HG03558 (cell line): ENCODE measurements around the gene PIK3R2.
"Not testable (repeated sequence)": the region's sequence is repeated elsewhere in the genome, so short reads cannot be mapped to it uniquely, and the experiment has no call there.

ENCODE experiments used
- ATAC-seq: cut with Tn5 transposase; IDR thresholded peaks from one replicate; pipeline ENCODE4 v1.9.1; 2021; ENCODE audit warnings: moderate number of reproducible peaks; ENCODE audit not compliant: unreplicated experiment; ENCODE audit errors: extremely low read depth

The PIK3R2 gene

GRCh38 chr19:18152817-18153555, at the start of gene PIK3R2:
TSS of gene PIK3R2 (plus strand) at chr19:18153163. CDS start at chr19:18155880, 2,717 bp downstream.
- peak; percentile 41 for ATAC-seq

DNA sequence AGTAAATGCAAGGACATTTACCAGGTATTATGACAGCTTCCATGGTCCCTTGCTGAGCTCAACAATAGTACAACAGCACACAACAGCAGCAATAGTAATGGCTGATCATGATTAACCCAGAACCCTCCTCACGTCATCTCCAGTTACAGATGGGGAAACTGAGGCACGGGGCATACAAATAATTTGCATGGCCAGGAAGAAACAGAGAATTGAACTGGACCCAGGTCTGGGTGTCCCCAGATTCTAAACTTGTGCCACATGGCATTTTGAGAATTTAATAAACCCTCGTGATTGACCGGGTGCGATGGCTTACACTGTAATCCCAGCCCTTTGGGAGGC, 48.2 kb upstream of the PIK3R2 start:
- ATAC-seq = no peak

GRCh38 chr19:18105259-18105658, 47.7 kb upstream of the PIK3R2 start:
- ATAC-seq = not testable (repeated sequence)

DNA sequence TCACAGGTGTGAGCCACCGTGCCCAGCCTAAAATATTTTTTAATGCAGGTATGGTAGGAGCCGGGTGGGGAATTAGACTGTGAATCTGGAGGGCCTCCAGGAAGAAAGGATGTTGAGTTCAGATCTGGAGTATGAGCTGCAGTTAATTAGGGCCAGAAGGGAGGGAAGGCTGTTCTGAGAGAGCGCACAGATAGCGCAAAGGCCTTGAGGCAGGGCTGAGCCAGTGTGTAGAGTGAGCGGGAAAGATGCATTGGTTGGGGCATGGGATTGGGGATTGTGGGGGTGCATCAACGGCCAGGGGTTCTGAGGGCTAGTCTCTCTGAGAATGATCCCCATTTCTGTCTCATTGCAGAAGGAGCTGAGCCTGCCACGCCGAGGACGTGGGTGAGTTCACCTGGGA, 45.7 kb upstream of the PIK3R2 start:
- no peak for ATAC-seq

GRCh38 chr19:18108897-18109296, 44.1 kb upstream of the PIK3R2 start:
- ATAC-seq = no peak

DNA sequence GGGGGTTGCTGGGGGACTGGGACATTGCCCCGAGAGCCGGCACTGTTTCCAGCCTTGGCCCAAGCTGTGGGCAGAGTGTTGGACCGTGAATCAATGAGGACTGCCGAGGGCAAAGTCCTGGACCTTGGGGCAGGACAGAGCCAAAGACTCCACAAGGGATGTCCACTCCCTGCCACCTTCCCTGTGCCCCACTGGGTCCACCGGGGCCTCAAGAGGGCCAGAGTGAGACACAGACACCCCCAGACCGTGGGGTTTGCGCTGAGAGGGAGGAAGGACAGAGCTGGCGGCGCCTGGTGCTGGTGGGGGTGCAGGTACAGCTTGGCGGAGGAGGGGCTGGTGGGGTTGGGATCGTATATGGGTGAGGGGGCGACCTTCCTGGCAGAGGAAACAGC, 43.6 kb upstream of the PIK3R2 start:
- no peak for ATAC-seq

DNA sequence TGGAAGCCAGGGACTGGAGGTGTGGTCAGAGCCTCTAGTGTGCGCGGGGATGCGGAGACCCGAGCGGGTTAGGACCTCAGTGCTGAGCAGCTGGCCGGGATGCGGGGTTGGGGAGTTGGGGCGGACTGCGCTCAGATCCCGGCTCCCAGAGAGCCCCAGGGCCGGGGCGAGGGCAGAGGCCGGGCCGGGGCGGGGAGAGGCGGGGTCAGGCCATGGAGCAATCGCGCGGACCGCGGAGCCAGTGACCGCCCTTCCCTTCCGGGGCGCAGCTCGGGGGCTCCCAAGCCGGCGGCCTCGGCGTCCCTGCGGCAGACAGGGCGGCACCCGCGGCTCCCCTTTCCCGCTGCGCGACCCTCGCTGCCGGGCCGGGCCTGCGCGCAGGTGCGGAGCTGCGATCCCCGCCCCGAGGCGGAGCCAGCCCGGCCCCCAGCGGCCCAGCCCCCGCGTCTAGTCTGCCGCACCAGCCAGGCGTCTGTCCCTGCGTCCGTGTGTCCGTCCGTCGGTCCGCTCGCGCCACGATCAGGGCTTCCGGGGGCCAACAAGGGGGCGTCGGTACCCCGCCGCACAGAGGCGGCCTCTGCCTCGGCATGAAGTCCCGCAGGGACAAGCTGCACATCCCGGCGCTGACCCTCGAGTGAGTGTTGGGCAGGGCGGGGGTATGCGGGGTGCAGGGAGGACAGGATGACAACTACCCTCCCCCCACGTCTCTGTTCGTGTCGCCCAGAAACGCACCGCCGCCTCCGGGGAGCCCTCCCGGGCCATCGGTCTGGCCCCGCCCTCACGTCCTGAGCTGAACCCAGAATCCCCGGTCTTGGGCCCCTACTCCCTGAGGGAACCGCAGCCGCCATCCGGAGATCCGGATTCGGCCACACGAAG, 43.0 kb upstream of the PIK3R2 start:
- no peak for ATAC-seq

- ATAC-seq = no peak
Measured at GRCh38 chr19:18110609-18111232, 42.2 kb upstream of the PIK3R2 start.

DNA sequence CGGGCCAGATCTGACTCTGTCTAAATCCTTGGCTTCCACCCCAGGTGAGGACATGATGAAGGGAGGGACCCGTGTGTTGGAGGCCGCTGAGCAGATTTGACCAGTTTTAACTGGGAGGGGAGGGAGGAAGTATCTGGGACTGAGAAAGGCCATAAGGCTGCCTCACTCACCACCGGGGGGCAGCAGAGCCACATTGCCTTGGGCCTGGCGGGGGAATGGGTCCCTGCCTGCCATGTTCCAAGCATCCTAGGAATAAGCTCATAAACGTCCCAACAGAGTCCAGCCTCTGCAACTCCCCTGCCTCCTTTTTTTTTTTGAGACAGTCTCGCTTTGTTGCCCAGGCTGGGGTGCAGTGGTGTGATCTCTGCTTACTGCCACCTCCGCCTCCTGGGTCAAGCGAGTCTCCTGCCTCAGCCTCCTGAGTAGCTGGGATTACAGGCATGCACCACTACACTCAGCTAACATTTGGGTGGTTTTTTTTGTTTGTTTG, 39.9 kb upstream of the PIK3R2 start:
- ATAC-seq = no peak

GRCh38 chr19:18113827-18114226, 39.1 kb upstream of the PIK3R2 start:
- no peak for ATAC-seq

DNA sequence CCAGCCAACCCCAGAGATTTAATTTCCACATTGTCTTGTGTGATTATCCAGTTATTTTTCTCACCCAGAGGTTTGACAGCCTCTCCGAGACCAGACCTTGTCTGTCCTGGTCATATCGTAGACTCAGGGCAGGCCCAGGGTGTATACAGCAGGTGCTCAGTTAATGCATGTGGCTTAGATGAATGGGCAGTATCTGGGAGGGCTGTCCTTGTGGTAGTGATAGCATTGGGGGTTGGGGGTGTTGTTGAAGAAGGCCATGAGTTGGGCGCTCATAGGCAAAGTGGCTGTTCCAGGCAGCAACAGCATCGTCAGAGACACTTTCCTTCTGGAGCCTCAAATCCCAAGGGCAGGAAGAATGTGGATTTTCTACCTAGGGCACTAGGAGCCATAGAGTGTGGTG, 38.5 kb upstream of the PIK3R2 start:
- no peak for ATAC-seq

GRCh38 chr19:18117364-18117691, 35.6 kb upstream of the PIK3R2 start:
- no peak for ATAC-seq

DNA sequence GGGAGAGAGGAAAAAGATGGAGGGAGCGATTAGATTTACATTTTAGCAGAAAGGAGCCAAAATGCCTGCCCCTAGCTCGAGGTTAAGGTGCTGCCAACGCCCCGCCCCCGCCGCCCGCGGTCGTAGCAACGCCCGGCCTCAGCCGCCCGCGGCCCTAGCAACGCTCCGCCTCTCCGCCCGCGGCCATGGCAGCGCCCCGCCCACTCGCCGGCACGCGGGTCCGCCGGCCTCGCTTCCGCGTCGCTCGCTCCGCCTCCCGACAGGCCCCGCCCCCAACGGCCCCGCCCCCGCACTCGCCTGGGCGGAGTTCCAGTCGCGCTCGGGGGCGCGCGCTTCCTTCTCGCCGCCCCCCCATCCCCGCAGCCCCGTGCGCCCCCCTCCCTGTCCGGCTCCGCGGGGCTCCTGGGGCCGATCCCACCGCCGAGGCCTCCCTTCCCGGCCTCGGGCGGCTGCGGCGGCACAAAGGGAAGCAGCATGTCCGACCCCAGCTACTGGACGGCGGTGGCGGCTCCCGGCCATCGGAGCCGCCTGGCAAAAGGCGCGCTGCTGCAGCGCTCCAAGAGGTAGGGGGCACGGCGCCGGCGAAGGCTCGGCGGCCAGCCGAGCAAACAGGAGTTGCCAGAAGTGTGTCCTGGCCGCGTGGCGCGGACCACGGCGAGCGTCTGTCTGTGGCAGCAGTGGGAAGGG, 35.1 kb upstream of the PIK3R2 start:
- ATAC-seq = peak; percentile 59

GRCh38 chr19:18118420-18119012, 34.4 kb upstream of the PIK3R2 start:
- no peak for ATAC-seq

DNA sequence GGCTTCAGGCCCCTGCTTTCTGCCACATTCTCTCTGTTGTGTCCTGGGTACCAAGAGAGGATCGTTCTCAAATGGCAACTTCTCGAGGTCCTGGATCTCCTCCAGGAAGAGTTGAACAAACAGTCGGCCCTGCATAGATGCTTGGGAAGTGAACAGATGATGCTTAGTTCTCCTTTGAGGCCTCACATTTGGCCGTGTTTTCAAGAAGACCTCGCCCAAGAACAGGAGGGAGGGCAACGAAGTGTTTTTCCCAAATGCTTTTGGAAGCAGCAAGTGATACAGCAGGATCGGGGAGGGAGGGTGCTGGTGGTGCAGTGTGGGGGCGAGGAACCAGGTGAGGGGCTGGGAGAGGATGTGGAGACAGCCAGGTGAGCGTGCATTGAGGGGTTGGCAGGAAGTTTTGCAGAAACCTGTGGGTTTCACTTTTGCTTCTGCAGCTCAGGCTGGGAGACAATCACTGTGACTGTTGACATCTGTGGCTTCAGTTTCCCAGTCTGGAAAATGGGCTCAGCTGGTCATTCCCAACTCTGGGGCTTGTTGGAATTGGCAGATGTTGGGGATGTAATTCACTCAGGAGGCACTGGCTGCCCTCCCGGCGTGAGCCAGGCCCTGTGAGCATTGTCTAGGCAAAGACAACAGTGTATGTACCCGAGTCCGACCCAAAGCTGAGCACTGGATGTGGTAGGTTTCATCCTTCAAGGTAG, 33.8 kb upstream of the PIK3R2 start:
- no peak for ATAC-seq

GRCh38 chr19:18119717-18120105, 33.3 kb upstream of the PIK3R2 start:
- no peak for ATAC-seq

DNA sequence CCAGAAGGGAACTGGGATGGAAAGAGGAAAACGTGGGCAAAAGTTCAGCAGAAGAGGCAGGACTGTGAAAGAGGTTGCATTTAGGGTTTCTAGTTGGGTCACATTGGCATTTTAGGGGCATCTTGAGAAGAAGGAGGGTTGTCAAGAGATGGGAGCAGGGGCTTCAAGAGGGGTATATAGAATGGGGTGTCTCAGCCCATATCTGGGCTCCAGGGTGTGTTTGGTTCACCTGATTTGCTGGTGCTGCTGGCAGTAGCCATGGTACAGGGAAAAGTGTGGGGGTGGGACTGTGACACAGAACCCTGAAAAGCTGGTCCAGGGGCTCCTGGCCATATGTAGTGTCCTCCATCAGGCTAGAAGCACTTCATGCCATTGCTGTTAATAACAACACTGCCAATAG, 32.8 kb upstream of the PIK3R2 start:
- ATAC-seq = no peak

GRCh38 chr19:18121166-18121565, 31.8 kb upstream of the PIK3R2 start:
- ATAC-seq = no peak

DNA sequence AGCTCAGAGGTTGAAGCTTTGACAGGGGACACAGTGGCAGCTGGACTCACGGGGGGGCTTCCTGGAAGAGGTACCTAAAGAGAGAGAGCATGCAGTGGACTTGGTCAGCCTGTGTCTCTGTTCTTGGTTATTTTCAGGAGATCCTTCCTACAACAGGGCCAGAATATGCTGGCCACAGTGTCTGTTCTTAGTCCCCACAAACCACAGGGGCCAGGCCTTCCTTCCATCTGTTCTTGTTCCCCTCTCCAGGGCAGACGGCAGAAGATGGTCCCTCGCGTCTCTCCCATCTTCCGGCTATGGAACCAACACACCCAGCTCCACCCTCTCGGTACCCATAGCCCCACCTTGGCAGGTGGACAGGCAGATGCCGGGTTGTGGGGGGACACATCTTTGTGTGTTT, 30.5 kb upstream of the PIK3R2 start:
- ATAC-seq = no peak
